GM19240 (cell line): ENCODE measurements around the gene DHRS7B.
"Not testable (repeated sequence)": the region's sequence is repeated elsewhere in the genome, so short reads cannot be mapped to it uniquely, and the experiment has no call there.

Source experiments
- DNase-seq: peaks from one replicate; pipeline ENCODE4 v3.0.0; 2011; ENCODE audit warnings: low spot score; ENCODE audit not compliant: insufficient read length

DHRS7B gene

DNA sequence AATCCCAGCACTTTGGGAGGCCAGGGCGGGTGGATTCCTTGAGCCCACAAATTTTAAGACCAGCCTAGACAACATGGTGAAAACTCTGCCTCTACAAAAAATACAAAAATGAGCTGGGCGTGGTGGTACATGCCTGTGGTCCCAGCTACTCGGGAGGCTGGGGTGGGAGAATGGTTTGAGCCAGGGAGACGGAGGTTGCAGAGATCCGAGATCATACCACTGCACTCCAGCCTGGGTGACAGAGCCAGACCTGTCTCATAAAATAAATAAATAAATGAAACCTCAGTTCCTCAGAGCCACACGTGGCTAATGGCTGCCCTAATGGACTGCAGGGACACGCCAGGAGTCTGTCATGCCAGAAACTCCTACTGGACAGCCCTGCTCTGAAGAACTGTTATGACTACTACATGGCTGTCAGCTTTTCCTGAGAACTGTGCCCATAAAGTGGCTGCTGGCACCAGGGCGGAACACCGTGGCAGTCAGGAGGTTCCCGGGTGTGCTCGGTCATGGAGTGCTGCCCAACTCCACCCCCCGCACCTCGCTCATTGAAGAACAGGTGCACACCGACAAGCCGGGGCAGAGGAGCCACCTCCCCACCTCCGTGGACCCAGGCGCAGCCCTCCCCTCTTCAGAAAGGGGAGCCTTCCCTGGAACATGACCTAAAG is 82.9 kb downstream of the DHRS7B start:
- DNase-seq = no peak

DNA sequence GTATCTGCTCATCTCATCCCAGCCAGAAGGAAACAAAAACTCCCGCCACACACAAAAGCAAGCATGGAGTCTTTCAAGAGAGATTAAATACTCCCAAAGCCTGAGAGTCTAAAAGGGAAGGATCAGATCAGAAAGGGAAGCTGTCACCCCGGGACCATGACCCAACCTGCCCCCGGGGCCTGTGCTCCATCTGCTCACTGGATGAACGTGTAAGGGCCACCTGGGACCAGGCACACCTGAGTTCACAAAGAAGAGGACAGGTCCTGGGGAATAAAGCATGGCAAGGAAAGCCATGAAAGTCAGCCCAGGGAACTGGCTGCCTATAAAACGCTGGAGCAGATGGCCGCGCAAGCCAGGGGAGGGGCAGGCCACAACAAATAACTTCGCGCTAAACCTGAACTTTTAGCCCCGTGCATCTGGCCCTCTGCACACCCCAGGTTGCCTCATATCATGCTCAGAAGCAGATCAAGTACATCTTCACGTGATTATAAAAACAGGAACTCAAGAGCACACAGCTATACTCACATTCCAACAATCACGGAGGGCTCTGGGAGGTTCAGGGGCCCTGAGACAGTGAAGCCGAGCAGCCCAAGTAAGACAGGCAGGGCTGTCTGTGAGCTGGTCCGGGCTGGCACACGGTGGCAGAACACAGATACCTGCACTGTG is 83.8 kb downstream of the DHRS7B start:
- no peak for DNase-seq

DNA sequence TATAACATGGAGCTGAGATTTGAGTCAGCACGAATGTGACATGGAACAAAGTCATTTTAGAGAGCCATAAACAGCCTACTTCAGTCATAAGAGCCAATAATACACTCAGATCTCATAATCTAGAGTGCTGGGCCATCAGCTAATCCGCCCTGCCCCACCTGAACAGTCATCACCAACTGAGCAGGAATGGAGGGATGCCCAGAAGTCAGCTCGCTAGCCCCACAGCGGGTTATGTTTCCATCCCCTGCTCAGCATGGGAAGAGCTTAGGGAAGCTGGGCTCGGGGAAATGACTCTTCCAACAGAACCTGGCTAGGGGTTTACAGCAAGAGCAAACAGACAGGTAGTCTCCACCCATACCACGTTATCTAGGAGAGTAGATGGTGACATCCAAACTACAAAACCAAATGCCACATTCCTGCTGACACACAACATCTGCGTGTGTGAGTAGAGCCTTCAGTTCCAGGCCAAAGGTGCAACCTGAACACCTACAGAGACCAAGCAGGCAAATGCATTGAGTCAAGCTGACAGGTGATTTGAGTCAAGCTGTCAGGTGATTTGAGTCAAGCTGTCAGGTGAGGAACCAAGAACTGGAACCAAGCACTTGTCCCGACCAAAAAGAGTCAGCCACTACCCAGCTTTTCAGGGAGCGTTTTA is 85.2 kb downstream of the DHRS7B start:
- DNase-seq = no peak

DNA sequence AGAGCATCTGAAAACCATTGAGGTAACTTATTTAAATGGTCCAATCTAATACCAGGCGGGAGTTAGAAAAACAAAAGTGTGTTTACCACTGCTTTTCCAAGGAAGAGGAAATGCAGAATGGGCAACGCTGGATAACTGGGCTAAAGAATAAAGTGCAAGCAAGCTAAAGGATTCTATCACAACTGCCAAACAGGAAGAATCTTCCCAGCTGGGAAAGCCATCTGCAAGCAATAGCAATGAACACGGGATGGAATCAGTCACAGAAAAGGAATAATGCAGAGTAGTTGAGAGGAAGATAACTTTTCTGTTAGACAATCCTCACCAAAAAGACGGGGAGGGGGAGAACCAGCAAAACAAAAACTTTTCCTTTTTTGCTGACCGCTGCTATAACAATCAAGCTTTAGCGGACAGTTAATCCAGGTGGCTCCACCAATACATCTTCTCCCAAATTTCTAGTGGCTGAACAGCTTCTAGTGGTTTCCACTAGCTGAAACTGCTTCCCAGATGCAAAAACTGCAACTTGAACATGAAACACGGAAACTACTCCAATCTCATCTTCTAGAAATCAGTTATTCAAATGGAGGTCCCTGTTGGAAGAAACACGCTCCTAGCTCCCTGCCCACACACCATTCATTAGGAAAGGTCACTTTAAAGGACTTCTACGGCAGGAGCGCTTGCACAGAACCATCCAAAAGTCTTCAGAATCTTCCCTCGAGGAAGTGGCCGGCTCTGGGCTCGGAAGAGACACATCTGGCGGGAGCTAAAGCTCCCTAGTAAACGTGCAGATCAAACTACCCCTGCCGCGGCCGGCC is 86.3 kb downstream of the DHRS7B start:
- no peak for DNase-seq

GRCh38 chr17:21213638-21214014 is 86.9 kb downstream of the DHRS7B start:
- no peak for DNase-seq

GRCh38 chr17:21214015-21214776 is 87.4 kb downstream of the DHRS7B start, which contains the start of gene TMEM11:
TMEM11 (minus strand) TSS chr17:21214161; CDS start chr17:21214152, 9 bp downstream.
- DNase-seq = peak; percentile 95

DNA sequence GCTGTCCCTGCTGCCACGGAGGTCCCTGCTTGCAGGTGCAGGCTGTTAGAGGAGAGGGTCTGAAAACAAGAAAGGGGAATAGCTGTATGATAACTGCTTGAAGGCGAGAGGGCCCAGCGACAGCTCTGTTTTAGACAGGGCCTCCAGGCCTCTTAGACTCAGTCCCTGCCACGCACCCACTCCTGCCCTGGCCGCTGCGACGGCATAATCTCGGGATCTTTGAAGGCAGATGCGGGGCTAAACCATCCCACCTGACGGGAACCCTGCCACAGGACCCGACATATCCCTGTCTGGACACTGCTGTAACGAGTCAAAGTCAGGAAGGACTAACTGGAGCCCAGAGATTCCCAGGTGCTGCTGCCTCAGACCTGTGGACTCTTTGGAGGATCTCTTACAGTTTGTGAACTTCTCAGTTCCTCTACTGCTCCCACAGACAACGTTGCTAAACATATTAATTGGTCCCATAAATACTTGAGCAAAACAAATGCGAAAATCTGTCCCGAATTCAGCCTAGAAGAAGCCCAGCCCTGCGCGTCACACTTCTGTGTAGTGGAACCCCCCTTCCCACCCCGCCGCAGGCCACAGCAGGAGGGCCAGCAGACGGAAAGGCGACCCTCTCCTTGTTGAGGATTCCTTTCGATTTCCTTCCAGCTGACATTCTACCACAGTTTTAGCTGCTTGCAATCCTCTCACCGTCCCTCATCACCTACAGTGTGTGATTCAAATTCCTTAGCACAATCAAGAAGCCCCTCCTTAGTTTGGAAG is 88.2 kb downstream of the DHRS7B start:
- no peak for DNase-seq

GRCh38 chr17:21215935-21216334 is 89.2 kb downstream of the DHRS7B start:
- no peak for DNase-seq

DNA sequence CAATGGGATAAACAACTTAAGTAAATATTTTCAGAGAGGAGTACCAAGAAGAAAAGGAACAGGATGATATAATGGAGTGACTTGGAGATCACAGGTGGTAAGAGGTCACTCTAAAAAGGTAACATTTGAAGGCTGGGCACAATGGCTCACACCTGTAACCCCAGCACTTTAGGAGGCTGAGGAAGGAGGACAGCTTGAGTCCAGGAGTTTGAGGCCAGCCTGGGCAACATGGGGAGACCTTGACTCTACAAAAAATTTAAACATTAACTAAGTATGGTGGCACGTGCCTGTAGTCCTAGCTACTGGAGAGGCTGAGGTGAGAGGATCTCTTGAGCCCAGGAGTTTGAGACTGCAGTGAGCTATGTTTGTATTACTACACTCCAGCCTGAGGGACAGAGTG is 90.6 kb downstream of the DHRS7B start:
- no peak for DNase-seq

DNA sequence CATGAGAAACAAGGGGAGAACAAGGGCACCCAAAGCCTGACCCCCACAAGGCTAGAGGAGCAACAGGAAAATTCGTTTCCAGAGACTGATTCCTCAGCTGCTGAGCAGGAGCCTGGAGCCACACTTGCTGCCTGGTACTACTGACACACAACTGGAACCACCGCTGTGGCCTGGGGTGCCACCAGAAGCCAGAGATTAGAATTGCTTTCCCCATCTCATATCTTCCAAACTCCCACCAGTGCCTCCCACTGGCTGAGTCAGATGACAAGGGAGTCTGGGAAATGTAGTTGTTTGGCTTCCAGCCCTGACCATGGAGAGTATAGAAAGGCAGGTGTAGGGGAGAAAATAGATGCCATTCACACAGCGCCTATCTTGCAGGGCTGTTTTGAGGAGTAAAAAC is 91.3 kb downstream of the DHRS7B start:
- no peak for DNase-seq

DNA sequence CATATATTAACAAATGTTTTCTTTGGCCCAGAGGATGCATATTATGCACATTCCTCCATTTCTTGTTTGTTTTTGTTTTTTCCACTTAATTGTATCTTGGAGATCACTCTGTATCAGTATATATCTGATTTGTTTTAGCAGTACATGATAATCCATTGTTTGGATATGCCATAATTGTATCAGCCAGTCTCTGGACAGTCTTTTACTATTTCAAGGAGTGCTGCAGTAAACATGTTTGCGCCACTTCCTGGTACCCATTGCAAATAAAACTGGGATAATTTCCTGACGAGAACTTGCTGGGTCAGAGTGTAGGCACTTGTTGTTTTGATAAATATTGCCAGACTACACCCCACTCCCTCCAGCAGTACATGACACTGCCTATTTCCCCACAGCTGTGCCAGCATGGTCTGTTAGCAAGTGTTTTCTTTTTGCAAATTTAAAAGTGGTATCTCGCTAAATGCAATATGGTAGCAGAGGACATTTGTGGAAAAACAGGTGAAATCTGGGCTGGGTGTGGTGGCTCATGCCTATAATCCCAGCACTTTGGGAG is 92.1 kb downstream of the DHRS7B start:
- no peak for DNase-seq

- DNase-seq = no peak
These were observed 96.3 kb downstream of the DHRS7B start for GRCh38 chr17:21223086-21223485.

DNA sequence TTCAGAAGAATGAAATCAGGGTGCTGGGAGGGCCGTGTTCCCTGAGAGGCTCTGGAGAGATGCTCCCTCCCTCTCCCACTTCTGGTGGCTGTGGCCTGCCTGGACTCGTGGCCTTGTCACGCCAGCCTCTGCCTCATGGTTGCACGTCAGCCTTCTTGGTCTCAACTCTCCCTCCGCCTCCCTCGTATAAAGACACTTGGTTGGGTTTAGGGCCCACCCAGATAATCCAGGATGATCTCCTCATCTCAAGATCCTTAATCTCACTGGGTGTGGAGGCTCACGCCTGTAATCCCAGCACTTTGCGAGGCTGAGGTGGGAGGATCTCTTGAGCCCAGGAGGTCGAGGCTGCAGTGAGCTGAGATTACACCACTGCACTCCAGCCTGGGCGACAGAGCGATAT is 100.5 kb downstream of the DHRS7B start:
- not testable (repeated sequence) for DNase-seq

- no peak for DNase-seq
These were observed 101.3 kb downstream of the DHRS7B start for GRCh38 chr17:21228111-21228510.

DNA sequence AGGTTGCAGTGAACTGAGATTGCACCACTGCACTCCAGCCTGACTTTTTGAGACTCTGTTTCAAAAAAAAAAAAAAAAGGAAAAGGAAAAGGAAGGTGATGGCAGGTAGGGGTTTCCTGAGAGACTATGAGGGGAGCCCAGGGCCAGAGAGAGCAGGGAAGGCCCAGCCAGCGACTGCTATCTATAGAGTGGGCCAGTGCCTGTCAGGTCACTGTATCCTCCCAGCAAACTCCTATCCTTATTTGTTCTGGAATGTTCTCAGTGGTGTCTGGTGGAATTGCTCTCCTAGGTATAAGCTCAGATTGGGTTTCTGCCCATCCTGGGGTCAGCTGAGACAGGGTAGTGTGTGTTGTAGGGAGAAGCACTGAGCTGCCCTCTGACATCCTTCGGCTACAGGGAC is 102.1 kb downstream of the DHRS7B start:
- no peak for DNase-seq

GRCh38 chr17:21231533-21231932 is 104.8 kb downstream of the DHRS7B start:
- no peak for DNase-seq

DNA sequence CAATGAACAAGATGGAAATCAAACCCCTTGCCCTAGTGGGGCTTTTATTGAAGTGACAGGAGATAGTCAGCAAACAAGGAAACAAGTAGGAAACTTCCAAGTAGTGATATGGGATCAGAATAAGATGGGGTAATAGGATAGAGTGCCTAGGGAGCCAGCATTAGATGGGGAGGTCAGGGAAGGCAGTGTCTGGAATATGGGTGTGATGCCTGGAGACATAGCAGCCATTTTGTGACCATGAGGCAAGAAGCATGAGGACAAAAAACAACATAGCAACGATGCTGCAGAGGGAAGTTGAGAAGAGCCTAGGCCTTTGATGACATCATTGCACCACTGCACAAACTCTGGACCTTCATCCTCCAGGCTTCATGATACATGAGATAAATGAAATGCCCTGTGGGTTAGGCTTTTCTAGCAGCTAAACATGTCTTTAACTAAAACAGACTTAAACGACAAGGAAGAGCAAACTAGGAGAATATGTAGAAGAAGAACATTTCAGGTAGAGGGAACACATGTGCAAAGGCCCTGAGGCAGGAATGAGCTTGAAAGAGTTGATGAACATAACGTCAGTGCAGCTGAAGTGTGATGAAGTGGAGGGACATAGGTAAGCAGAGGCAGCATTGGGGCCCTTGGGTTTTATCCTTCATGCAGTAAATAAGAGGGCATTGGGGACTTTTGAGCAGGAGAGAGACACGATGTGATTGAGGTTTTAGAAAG is 105.4 kb downstream of the DHRS7B start:
- no peak for DNase-seq

DNA sequence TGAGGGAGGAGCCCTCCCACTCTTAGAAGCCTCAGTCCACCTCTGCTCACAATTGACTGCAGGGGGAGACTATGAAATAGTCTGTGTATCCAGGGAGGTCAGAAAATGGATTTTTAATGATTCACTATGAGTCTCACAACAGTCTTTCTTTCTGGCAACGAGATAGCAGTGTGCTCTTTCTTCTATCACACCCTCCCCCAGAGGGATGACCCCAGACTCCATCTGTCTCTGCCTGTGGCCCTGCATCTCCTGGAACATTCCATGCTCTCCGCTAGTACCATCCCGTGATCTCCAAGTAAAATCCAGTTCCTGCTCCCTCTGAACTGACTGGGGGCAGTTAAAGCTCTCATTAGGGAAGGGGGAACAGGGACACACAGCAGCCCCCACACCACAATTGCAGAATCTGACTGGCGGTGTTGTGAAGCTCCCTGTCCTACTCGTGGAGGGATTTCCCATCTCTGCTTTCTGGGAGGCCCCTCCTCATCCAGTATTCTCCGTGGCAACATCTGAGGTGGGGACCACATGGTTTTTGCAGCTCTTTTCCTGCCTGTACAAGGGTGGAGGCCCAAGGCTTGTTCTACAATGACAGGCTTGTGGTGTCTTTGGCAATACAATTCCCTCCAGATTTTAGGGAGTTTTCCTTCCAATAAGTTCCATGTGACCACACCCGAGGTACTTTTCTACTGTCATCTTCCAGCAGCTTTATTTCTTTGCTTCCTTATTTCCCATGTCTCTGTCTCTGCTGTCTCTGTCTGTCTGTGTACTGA is 107.0 kb downstream of the DHRS7B start:
- no peak for DNase-seq

GRCh38 chr17:21235921-21236320 is 109.2 kb downstream of the DHRS7B start:
- no peak for DNase-seq
